ENCODE measurements around the gene FLT4. TPM values are rescaled to one million over a fixed set of nuclear protein-coding genes. Genes with fewer than 3 reads are reported as not detected.

The FLT4 gene
- total and polyA plus RNA-seq, 4 donors = 12.6 to 42.1 (median 25.3) TPM

DNA sequence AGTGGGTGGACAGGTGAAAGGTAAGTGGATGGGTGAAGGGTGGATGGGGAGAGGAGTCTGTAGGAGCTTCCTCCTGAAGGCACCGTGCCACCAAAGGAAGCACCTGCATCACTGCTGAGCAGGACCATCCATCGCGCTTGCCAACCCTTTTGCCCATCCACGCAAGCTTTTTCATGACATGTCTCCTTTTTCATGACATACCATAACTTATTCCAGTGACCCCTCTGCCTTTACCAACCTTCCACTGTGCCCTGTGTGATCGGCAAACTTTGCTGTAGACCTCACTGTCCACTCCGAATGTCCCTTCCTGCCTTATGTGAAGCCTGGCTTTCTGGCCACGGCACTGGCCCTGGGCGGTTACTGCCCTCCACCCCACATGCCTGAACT lies 13.4 kb downstream of the FLT4 start:
- no peak overlapping the region for H3K4me3 ChIP-seq
- H3K27me3 ChIP-seq (ENCODE audit: control insufficient read depth in 3 of 3, insufficient read depth in 3 of 3, low read length in 2 of 3) = no peaks in the 10 kb centered on the region
- H3K9me3 ChIP-seq (ENCODE audit: control insufficient read depth in 4 of 4, insufficient read depth in 3 of 4, low read length in 3 of 4) = no peaks in the 10 kb centered on the region
- no peaks in the 10 kb centered on the region for H3K36me3 ChIP-seq (ENCODE audit: control insufficient read depth in 4 of 4, insufficient read depth in 4 of 4, low read length in 4 of 4)
- H3K4me1 ChIP-seq (ENCODE audit: control insufficient read depth in 5 of 5, insufficient read depth in 5 of 5, low read length in 5 of 5) = peaks cover 0 to 23% (median 0%) of the 10 kb centered on the region in 5 donors
- H3K27ac ChIP-seq (ENCODE audit: low read depth in 1 of 2, low read length in 1 of 2) = peak overlapping the region in 1 of 2 donors; percentile 26
- no peak overlapping the region for H3K9ac ChIP-seq (ENCODE audit: insufficient read depth in 1 of 2, low read length in 2 of 2)
- DNase-seq (no peak), ATAC-seq (ENCODE audit: insufficient read depth, low FRiP score) (no peak)
- TF ChIP-seq, protein P1, sequence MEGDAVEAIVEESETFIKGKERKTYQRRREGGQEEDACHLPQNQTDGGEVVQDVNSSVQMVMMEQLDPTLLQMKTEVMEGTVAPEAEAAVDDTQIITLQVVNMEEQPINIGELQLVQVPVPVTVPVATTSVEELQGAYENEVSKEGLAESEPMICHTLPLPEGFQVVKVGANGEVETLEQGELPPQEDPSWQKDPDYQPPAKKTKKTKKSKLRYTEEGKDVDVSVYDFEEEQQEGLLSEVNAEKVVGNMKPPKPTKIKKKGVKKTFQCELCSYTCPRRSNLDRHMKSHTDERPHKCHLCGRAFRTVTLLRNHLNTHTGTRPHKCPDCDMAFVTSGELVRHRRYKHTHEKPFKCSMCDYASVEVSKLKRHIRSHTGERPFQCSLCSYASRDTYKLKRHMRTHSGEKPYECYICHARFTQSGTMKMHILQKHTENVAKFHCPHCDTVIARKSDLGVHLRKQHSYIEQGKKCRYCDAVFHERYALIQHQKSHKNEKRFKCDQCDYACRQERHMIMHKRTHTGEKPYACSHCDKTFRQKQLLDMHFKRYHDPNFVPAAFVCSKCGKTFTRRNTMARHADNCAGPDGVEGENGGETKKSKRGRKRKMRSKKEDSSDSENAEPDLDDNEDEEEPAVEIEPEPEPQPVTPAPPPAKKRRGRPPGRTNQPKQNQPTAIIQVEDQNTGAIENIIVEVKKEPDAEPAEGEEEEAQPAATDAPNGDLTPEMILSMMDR (IDR thresholded peaks at IDR 0.05; ENCODE audit: control extremely low read depth, extremely low read depth) = no peak
- 83 to 86% methylated on average over 8 of the region's 8 CpGs for WGBS, 2 donors

DNA sequence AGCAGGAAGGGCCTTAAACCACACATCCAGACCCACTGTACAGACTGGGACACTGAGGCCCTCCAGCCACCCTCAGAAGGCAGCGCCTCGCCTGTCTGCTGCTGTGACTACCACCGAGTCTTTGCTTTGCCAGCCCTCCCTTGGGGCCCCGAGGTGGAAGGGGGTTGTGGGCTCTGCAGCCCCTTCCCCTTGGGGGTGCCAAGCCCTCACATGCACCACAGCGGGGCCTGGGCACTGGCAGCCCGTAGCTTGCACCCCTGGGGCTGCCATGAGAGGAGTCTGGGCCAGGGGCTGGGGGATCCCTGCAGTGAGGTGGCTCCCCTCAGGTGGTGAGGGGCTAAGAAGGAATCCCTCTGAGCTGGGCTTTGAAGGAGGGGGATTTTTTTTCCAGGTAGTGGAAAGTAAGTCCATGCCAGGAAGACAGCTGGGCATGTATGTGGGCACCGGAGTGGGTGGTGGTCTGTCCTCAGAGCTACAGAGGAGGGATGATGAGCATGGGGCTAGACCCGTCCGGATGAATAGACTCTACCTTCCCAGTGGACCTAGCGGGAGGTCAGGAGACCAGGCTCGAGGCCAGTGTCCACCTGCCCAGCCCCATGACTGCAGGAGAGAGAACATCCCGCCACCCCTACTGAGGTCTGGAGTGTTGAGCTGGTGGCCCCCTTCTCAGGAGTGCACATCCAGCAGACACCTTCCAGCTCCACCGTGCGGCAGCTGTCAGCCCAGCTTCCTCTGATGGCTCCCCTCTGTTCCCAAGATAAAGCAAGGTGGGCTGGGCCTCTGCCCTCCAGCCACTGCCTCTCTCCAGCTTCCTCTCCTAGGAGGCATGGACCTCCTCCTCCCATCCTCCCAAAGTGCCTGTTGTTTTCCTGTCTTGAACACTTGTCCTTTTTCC lies 15.9 kb downstream of the FLT4 start:
- Histone ChIP-seq H3K36me3 (ENCODE audit: control insufficient read depth in 4 of 4, insufficient read depth in 4 of 4, low read length in 4 of 4) (no peaks in the 10 kb centered on the region), H3K4me1 (ENCODE audit: control insufficient read depth in 5 of 5, insufficient read depth in 5 of 5, low read length in 5 of 5) (peaks cover 0 to 13% (median 0%) of the 10 kb centered on the region in 5 donors), H3K27me3 (ENCODE audit: control insufficient read depth in 3 of 3, insufficient read depth in 3 of 3, low read length in 2 of 3) (no peaks in the 10 kb centered on the region), H3K9ac (ENCODE audit: insufficient read depth in 1 of 2, low read length in 2 of 2) (no peak overlapping the region), H3K27ac (ENCODE audit: low read depth in 1 of 2, low read length in 1 of 2) (peak overlapping the region in 1 of 2 donors; percentile 8), H3K9me3 (ENCODE audit: control insufficient read depth in 4 of 4, insufficient read depth in 3 of 4, low read length in 3 of 4) (peaks cover 0 to 2% (median 0%) of the 10 kb centered on the region in 4 donors), H3K4me3 (no peak overlapping the region)
- no peak for ATAC-seq (ENCODE audit: insufficient read depth, low FRiP score)
- WGBS, 2 donors = 77 to 81% methylated on average over 14 of the region's 14 CpGs
- DNase-seq = peak in 1 of 3 donors; percentile 7
- TF ChIP-seq, protein P1 (IDR thresholded peaks at IDR 0.05; ENCODE audit: control extremely low read depth, extremely low read depth) = no peak

DNA sequence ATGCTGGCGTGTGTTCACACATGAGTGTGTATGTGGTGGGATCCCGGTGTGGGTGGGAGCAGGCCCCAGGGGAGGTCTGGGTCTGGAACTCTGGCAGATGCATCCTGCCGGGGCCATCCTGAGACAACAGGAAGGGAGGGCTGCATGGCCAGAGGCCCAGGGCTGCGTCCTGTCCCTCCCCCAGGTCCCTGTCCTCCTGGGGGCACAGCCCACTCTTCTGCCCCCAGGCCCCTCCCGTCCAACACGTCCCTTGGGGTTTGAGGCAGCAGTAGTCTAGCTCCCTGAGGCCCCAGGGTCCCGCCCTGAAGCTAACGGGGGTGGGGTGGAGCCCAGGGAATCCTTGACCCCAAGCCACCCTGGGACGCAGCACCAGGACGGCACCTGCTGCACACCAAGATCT lies 16.6 kb downstream of the FLT4 start:
- TF ChIP-seq, protein P1 (IDR thresholded peaks at IDR 0.05; ENCODE audit: control extremely low read depth, extremely low read depth) = no peak
- peak in 2 of 3 donors; percentile 19 to 45 for DNase-seq
- Histone ChIP-seq H3K27ac (ENCODE audit: low read depth in 1 of 2, low read length in 1 of 2) (peak overlapping the region in 1 of 2 donors; percentile 8), H3K9me3 (ENCODE audit: control insufficient read depth in 4 of 4, insufficient read depth in 3 of 4, low read length in 3 of 4) (peaks cover 0 to 2% (median 0%) of the 10 kb centered on the region in 4 donors), H3K9ac (ENCODE audit: insufficient read depth in 1 of 2, low read length in 2 of 2) (no peak overlapping the region), H3K27me3 (ENCODE audit: control insufficient read depth in 3 of 3, insufficient read depth in 3 of 3, low read length in 2 of 3) (no peaks in the 10 kb centered on the region), H3K4me1 (ENCODE audit: control insufficient read depth in 5 of 5, insufficient read depth in 5 of 5, low read length in 5 of 5) (peaks cover 0 to 13% (median 0%) of the 10 kb centered on the region in 5 donors), H3K36me3 (ENCODE audit: control insufficient read depth in 4 of 4, insufficient read depth in 4 of 4, low read length in 4 of 4) (peaks cover 0 to 2% (median 0%) of the 10 kb centered on the region in 4 donors), H3K4me3 (no peak overlapping the region)
- ATAC-seq (ENCODE audit: insufficient read depth, low FRiP score) = no peak
- 68 to 84% methylated on average over 10 of the region's 10 CpGs for WGBS, 2 donors
